Stimulated activated CD4-positive, alpha-beta T cell treated with anti-CD3 and anti-CD28 coated beads, Interleukin-1b, Interleukin-23, amount 100 ng/mL, for 24 hours (primary cell): ENCODE data around the gene ARMCX4.
"Not testable (repeated sequence)": the region's sequence is repeated elsewhere in the genome, so short reads cannot be mapped to it uniquely, and the experiment has no call there.

Experiments used
- DNase-seq, 4 experiments: peaks; one replicate each; pipeline ENCODE4 v3.0.0-alpha.2; 2020; ENCODE audit warnings: low read depth in 4 of 4, low spot score in 1 of 4

Gene ARMCX4

DNA sequence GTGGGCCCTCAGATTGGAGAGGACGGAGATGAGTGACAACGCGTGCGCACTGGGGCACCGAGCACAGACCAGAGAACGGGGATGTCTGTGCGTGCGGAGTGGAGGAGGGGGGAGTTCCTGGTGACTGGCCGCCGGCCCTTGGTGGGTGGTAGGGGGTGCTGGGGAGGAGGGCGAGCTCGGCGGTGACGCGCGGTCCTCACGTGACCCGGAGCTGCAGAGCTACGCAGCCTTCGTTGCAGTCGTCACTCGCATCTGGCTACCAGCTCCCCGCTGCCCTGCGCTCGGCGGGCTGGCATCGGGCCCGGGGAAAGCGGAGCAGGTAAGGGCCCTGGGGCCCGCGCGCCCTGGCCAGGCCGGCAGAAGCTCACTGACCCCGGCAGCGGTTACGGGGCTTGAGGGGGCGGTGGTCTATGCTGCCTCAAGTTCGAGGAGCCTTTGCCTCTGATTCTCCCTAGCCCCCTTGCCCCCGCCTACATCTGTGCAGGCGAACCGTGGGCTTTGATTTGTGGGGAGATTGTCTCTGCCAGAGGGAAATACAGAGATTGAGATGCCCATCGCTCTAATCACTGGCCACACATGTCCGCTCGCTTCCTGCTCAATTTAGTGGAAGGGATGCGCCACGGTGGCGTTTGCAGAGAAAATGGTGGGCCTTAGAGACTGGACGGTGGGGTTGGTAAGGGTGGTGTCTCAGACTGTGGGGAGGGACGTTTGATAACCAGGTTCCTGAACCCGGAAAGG, at the start of gene ARMCX4:
Gene ARMCX4 (plus strand): TSS at position 245 of the 738 bp plus-strand sequence. CDS start 3,134 bp downstream, outside the sequence.
- DNase-seq = peak in 3 of 4 experiments; percentile 7 to 17 (median 7)

DNA sequence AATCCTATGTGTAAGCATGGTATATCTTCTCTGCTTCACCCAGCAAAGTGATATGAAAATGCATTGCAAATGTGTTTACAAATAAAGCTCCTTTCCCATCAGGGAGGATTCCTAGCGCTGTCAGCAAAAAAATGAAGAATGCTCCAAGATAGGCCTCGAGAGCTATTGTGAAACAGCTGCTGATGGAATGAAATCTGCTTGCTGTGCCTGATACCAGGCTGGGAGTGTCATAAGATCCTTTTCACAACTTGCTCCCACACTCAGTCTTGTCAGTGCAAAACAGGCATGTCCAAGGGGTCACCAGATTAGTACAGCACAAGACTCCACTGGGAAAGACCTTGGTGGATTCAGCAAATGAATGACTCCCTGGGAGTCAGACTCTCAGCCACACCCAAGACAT, 43.2 kb upstream of the ARMCX4 start:
- DNase-seq = no peak

DNA sequence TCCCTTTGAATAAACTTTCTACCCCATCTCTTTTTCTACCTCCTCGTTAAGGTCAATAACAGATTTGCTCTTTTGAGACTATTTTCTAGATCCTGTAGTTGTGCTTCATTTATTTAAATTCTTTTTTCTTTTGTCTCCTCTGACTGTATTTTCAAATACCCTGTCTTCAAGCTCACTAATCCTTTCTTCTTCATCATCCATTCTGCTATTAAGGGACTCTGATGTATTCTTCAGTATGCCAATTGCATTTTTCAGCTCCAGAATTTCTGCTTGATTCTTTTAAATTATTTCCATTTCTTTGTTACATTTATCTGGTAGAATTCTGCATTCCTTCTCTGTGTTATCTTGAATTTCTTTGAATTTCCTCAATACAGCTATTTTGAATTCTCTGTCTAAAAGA, 36.0 kb upstream of the ARMCX4 start:
- DNase-seq = no peak

DNA sequence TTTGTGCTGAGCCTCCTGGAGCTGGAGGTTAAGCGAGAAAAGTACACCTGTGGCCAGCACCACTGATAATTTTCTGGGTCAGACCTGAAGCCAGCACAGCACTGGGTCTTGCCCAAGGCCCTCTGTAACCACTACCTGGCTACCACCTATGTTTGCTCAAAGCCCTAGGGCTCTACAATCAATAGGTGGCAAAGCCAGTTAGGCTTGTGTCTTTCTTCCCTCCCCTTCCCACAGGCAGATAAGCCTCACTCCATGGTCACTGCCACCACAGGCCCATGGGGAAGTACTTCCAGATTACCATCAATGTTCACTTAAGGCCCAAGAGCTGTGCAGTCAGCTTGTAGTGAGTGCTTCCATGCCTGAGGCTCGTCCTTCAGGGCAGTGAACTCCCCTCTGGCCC, 35.2 kb upstream of the ARMCX4 start:
- DNase-seq = no peak

DNA sequence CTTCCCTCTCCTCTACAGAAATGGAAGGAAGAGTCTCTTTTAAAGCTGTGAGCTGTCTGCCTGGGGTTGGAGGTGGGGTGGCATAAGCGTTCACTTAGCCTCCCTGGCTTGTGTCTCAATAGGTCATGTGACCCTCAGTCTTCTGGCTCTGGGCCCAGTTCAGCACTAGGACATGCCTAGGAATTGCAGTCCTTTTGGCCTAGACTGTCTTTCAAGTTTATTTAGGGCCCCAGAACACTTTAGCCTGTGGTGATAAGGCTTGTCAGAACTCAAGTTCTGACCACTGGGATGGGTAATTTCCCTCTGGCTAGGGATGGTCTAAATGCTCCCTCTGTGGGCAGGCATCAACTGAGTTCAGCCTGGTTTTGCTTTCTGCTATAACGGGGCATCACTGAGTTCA, 34.3 kb upstream of the ARMCX4 start:
- DNase-seq = no peak

DNA sequence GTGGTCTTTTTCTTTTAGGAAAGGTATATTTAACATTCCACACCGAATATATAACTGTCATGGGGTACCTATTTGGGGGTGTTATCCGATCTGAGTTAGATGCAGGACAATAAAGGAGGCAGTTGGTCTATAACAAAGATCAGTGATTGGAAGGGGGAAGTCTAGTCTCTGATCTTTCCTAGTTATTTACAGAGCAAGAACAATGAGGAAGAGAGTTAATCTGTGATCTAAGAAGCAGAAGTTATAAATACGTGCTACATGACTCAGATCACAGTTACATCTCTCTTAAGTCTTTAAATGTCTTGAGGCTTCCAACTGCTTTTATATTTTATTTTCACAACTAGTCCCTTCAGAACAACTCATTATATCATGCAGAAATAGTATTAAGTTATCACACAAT, 33.2 kb upstream of the ARMCX4 start:
- DNase-seq = no peak

DNA sequence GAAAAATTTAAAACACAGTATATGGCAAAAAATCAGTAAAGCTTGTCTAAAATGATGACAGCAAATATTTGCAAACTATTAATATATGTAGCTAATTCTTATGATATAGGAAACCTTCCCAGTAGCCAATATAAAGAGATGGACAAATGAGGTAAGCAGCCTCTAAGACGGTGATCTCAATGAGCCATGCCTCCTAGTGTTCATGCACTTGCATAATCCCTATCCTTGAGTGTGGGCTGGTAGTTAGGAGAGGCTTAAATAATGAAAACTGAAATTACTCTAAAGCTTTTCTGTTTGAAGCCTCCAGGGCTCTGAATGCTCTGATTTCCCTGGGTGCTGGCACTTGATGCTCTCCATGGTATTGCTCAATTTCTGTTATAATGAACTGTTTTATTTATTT, 24.6 kb upstream of the ARMCX4 start:
- no peak for DNase-seq

DNA sequence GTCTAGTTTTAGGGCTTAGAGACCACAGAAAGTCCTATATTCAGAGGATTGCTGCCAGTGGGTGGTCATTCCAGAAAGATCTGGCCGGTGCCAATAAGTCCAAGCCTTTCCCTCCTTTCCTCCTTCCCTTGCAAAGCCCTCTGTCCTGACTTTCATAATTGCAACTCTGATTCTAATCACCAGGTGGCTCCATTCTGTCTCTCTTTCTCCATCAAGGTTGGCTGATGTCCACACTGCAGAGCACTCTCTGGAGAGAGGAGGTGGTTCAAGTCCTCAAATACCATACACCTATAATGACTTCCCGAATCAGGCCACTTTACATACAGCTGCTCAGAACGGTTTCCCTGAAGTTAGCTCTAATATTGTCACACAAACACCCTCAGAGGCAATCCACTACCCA, 22.4 kb upstream of the ARMCX4 start:
- no peak for DNase-seq

DNA sequence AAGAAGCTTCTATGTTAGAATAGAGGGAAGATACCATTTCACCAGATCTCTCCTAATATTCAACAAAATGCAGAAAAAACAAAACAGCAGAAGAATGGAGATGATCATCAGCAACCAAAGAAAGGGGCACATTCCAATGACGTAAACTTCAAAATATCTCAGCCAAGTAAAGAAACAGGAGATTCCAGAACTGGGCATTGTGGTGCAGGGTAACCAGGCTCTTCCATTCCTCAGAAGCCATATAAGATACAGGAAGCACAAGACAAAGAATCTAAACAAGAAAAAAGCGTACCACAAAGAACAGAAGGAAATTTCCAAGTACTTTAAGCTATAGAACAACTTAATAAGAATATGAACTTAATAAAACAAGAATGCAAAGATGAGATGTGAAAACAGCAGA, 6.9 kb upstream of the ARMCX4 start:
- no peak for DNase-seq

DNA sequence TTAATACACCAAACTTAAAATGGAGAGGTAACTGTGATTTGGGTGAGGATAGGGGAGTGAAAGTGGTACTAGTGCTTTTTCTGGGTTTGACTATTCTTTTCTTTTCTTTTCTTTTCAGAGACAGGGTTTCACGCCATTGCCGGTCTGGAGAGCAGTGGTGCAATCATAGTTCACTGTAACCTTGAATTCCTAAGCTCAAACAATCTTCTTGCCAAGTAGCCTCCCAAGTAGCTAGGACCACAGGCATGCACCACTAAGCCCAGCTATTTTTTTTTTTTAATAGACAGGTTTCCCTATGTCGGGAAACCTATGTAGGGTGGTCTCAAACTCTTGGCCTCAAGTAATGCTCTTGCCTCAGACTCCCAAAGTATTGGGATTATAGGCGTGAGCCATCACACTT, 3.0 kb upstream of the ARMCX4 start:
- no peak for DNase-seq

DNA sequence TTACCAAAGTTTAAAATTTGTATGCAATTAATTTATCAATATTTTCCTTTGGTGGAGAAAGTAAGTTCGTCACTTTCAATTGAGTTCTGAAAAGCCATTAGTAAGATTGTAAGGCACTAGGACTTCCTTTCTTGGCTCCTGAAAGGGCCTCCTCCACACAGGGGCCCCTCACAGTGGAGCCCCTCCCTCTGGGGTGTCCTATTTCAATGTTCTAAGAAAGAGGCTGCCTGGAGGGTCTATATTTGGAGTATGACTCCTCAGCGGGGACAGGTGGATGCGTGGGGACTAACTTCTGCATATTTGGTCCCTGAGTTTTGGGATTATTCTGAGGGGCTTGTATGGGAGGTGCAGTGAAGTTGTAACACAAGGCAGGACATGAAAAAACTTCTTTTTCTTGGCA, 1.6 kb upstream of the ARMCX4 start:
- DNase-seq = no peak

DNA sequence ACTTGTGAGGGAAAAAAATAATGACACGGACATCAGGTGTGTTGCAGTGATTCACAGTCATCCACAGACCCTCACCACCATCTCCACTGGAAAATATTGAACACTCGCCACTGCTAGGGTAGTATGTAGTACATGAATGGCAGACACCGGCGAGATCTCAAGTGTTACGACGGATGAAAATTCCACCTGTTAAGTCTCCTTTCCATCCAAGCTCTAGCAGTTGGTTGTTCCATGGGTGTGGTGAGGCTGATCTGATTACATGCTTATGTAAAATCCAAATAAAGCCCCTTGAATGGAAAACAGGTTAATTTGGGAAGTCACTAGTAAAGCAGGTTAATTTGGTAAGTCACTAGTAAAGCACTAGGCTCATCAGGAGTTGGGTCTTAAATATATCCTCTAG, 1.1 kb upstream of the ARMCX4 start:
- no peak for DNase-seq

DNA sequence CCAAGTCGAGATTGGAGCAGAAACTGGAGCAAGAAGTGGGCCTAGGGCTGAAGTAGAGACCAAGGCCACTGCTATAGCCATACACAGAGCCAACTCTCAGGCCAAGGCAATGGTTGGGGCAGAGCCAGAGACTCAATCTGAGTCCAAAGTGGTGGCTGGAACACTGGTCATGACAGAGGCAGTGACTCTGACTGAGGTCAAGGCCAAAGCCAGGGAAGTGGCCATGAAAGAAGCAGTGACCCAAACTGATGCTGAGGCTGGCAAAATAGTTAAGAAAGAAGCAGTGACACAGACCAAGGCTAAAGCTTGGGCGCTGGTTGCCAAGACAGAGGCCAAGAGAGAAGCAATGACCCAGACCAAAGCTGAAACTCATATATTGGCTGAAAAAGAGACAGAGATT, 3.5 kb downstream of the ARMCX4 start:
- no peak for DNase-seq

DNA sequence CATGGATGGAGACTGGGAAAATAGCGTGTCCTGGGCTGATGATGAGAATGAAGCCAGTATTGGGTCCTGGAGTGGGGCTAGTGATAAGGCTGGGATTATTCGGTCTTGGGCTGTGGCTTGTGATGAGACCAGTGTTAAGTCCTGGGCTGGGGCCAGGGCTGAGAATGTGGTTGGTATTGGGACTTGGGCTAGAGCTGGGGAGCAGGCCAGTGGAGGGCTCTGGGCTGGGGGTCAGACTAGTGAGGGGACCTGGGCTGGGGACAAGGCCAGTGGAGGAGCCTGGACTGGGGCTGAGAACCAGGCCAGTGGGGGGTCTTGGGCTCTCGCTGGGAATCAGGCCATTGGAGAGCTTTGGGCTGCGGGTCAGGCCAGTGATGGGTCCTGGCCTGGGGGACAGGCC, 6.7 kb downstream of the ARMCX4 start:
- no peak for DNase-seq

DNA sequence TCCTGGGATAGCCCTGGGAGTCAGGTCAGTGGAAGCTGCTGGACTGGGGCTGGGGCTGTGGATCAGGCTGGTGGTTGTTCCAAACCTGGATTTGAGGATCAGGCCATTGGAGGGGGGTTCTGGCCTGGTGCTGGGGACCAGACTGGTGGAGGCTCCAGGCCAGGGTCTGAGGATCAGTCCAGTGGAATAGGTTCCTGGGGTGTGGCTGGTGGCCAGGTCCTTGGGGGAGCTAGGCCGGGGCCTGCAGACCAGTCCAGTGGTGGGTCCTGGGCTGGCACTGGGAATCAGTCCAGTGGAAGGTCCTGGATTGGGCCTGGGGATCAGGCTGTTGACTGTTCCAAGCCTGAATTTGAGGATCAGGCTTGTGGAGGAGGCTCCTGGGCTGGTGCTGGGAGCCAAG, 8.0 kb downstream of the ARMCX4 start:
- no peak for DNase-seq

DNA sequence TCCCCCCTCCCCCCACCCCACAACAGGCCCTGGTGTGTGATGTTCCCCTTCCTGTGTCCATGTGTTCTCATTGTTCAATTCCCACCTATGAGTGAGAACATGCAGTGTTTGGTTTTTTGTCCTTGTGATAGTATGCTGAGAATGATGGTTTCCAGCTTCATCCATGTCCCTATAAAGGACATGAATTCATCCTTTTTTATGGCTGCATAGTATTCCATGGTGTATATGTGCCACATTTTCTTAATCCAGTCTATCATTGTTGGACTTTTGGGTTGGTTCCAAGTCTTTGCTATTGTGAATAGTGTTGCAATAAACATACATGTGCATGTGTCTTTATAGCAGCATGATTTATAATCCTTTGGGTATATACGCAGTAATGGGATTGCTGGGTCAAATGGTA, 17.7 kb downstream of the ARMCX4 start:
- DNase-seq = not testable (repeated sequence)

DNA sequence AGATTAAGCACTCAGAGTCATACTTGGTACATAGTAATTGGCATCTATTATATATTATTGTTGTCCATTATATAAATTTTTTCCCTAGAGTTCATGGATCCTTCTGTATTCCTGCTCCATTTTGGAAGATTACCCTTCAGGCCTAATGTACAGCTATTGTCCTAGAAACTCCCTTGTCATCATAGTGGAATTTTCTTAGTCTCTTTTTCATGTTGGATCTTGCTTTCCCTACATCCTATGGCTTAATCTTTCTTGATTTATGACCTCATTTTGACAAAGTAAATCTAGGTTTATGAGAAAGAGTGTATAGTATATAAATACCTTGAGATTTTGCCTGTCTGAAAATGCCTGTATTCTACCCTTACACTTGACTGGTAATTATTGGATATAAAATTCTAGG, 22.1 kb downstream of the ARMCX4 start:
- DNase-seq = no peak

DNA sequence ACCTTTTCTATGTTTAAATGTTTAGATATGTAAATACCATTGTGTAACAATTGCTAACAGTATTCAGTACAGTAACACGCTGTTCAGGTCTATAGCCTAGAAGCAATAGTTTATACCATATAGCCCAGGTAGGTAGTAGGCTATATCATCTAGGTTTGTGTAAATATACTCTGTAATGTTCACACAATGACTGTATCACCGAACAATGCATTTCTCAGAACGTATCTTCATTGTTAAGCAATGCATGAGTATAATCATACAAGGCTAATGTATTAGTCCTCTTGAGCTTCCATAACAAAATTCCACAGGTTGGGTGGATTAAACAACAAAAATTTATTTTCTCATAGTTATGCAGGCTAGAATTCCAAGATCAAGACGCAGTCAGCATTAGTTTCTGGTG, 22.7 kb downstream of the ARMCX4 start:
- no peak for DNase-seq

DNA sequence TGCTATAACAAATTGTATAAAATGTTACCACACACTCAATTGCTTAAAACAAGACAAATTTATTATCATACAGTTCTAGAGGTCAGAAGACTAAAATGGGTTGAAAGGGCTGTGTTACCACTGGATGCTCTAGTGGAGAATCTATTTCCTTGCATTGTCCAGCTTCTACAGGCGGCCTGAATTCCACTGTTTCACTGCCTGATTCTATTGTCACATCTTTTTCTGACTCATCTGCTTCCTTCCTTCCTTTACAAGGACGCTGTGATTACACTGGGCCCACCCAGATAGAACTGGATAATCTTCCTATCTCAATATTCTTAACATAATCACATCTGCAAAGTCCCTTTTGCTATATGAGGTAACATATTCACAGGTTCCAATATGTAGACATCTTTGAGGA, 45.7 kb downstream of the ARMCX4 start:
- DNase-seq = no peak
